HG03442 (cell line): ENCODE measurements around the gene MYBPC3.
A peak's percentile ranks its signal among the peaks of the same experiment; 100 is the strongest.

Experiments
- ATAC-seq: cut with Tn5 transposase; IDR thresholded peaks from one replicate; pipeline ENCODE4 v1.9.1; 2021; ENCODE audit warnings: mild to moderate bottlenecking, moderate library complexity; ENCODE audit not compliant: unreplicated experiment

Gene MYBPC3

GRCh38 chr11:47387944-47388696 is 35.6 kb upstream of the MYBPC3 start:
- ATAC-seq = no peak

DNA sequence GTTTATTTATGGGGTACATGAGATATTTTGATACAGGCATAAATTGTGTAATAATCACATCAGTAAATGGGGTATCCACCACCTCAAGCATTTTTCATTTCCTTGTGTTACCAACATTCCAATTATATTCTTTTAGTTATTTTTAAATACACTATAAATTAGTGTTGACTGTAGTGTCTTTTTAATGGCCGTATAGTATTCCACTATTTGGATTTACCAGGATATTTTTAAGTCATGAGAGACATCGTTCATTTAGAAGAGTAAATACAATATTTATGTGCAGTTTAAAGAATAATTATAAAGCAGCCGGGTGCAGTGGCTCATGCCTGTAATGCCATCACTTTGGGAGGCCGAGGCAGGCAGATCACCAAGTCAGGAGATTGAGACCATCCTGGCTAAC is 32.0 kb upstream of the MYBPC3 start:
- ATAC-seq = no peak

DNA sequence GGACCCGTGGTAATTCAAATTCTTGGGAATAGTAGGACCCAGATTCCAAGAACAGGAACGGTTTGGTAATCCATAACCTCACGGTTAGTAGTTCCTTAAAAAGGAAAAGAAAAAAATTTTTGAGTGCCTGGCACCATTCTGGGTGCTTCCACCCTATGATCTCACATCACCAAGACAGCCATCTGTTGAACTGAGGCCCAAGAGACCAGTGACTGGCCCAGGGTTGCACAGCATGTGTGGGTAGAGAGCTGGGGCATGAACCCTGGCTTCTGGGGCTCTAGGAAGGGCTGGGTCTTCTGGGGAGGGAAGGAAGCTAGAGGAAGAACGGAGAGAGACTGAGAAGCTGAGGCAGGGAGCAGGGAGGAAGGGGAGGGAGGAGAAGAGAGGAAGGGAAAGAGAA is 30.6 kb upstream of the MYBPC3 start:
- ATAC-seq = no peak

DNA sequence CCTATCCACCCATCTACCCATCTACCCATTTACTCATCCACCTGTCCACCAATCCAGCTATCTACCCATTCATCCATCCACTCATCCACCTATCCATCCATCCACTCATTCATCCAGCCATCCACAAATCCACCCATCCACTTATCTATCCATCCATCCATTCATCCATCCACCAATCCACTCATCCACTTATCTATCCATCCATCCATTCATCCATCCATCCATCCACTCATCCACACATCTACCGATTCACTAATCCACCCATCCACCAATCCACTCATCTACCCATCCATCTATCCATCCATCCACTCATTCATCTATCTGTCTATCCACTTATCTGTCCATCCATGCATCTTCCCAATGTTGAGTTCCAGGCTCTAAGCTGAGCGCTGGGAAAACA is 27.6 kb upstream of the MYBPC3 start:
- no peak for ATAC-seq

DNA sequence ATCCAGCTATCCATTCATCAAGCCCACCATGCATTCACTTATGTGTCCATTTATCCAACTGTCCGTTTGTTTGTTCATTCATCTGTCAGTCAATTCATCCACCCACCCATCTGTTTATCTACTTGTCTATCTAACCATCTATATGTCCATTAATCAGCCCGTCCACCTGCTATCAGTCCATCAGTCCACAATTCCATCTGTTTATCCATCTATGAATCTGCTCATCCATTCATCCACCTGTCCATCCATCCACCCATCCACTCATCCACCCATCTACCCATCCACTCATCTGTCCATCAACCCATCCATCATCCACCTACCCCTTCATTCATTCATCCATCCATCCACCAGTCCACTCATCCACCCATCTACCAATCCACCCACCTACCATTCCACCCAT is 26.8 kb upstream of the MYBPC3 start:
- no peak for ATAC-seq

- peak; percentile 6 for ATAC-seq
Observed at GRCh38 chr11:47378836-47379170, 26.3 kb upstream of the MYBPC3 start.

DNA sequence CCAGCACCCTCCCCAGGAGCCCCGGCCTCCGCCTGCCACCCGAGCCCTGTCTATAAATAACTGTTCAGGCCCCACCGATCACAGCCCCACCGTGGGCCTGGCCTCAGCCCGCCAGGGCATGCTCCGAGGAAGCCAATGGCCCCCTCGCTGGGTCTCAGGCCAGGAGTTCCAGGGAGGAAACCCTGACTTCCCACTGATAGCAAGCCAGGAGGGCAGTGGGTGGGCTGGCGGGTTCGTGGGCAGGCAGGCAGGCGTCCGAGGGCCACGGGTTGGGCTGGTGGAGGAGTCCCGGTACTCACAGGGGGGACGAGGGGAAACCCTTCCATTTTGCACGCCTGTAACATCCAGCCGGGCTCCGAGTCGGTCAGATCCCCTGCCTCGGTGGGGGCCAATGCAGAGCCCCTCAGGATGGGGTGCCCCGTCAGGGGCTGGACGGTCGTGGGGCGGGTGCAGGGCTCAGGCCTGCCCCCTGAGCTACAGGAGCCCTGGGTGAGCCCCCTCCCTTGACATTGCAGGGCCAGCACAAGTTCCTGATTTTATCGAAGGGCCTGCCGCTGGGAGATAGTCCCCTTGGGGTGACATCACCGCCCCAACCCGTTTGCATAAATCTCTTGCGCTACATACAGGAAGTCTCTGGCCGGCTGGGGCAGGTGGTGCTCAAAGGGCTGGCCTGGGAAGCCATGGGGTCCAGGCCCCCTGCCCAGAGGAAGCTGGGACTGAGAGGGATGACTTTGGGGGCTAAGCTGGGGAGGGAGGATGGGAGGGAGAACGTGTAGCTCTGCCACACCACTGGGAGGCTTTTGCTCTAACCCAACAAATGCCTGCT is 25.7 kb upstream of the MYBPC3 start, which contains the start of gene SPI1:
Gene SPI1, minus strand, starts transcription at position 538 of the 826 bp plus-strand sequence. Its CDS starts 194 bp downstream, at position 344.
- peak; percentile 74 for ATAC-seq

DNA sequence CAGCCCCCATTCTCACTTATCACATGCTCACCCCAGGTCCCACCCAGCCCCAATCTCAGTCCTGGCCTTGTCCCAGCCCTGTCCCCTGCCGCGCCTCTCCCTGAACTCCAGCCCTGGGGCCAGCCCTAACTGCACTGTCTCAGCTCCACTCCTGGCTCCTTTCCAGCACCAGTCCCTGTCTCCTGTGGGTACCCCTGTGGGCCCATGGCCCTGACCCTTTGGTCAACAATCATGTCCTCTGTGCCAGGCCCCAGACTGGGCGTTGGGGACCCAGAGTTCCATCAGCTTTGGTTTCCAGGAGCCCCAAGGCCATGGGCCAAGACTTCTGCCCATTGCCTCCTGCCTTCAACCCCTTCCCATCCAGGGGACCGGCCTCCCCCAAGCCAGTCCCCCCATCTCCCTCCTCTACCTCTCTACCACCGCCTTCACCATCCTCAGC is 25.1 kb upstream of the MYBPC3 start:
- ATAC-seq = no peak

DNA sequence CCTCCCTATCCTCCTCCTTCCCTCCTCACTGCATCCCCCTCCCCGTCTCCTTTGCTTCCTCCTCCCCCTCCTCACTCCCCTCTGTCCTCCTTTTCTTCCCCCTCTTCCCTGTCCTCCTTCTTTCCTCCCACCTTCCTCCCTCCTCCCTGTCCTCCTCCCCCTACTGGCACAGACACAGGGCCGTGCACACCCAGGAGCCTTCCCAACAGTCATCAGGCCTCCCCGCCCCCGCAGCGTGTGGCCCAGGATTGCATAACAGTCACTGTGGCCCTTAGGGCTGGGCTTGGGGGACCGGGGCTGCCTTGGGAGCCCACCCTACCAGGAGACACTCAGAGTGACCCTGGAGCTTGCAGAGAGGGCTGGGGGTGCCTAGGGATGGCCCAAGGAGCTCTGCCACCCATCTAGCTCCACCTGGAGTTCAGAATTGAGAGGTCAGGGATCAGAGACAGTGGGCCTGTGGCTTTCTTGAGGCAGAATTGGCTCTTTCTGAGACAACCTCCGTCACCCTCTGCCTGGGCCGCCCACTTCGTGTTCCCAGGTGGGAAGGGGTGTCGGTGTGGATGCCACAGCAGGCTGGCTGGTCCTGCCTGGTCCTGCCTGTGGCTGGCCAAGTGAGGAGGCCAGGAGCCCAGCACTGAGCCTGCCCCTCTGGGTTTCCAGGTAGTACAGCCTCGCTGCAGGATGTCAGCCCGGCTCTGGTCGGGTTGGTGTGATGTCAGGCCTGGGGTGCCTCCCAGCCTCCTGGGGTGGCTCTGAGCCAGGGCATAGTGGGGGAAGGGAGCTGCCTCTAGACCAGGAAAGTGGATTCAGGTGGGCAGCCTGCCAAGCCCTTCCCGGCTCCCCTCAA is 24.2 kb upstream of the MYBPC3 start:
- ATAC-seq = no peak

DNA sequence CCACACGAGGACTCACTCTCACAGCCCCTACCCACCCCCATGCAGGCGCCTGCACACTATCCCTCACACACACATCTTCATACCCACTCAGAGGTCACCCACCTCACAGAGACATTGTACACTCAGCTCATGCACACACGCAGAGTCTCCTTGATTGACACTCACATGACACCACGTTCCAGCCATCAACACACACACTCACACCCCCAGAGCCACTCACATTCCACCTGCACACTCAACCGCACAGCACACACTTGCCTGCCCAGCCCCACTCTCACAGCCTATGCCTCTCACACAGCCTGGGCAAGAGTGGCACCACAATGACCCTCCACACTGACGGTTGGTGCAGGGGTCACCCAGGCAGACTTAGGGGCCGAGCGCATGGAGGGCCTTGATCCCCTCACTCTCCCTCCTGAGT is 23.6 kb upstream of the MYBPC3 start:
- ATAC-seq = no peak

GRCh38 chr11:47375546-47376085 is 23.1 kb upstream of the MYBPC3 start:
- no peak for ATAC-seq

DNA sequence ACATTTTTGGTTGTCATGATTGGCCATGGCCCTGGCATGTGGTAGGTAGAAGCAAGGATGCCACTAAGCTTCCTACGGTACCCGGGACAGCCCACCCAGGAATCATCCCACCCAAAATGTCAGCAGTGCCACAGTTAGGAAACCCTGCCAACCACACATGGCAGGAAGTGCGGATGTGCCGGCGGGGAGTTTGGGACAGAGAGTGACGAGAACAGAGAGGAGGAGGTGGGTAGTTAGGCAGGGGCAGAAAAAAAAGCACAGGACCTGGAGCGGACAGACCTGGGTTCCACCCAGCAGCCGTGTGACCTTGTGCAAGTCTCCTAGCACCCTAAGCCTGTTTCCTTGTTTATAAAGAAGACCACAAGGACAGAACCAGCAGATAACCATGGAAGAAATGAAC is 22.5 kb upstream of the MYBPC3 start:
- no peak for ATAC-seq

GRCh38 chr11:47374720-47375019 is 22.2 kb upstream of the MYBPC3 start:
- ATAC-seq = no peak

- peak; percentile 24 for ATAC-seq
Observed at GRCh38 chr11:47373876-47374719, 21.6 kb upstream of the MYBPC3 start.

DNA sequence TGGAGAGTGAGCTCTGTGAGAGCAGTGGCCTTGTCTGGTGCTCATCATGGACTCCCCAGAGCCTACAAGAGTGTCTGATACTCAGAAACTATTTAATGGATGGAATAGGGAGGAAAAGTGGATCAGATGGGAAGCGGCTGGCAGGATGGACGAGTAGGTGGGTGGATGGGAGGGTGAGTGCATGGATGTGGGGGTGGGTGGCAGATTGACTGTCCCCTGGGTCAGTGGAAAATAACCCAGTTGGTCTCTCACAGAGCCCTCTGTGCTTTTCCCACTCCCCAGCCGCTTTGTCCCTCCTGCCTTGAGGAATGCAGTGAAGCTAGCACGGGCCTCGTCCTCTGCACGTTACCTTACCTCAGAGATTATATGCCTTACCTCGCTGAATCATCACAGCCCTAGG is 19.9 kb upstream of the MYBPC3 start:
- ATAC-seq = no peak

GRCh38 chr11:47369676-47370075 is 17.2 kb upstream of the MYBPC3 start:
- no peak for ATAC-seq

GRCh38 chr11:47366020-47366490 is 13.6 kb upstream of the MYBPC3 start:
- ATAC-seq = no peak

DNA sequence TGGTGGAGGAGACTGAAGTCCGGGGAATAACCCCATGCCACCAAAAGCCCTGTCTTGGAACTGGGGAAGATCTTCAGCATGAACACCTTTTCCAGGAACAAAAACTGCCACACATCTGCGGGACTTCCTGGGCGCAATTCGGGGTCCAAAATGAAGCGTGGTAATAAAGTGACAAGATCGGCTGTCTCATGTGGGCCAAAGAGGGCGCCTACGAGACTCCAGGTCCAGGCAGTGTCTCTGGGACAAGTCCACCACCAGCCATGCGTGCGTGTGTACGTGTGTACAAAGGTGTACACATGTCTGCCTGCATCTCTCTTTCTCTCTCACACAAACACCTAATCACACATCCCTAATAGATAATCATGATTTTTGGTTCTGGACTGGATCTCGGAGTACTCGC is 8.9 kb upstream of the MYBPC3 start:
- no peak for ATAC-seq

DNA sequence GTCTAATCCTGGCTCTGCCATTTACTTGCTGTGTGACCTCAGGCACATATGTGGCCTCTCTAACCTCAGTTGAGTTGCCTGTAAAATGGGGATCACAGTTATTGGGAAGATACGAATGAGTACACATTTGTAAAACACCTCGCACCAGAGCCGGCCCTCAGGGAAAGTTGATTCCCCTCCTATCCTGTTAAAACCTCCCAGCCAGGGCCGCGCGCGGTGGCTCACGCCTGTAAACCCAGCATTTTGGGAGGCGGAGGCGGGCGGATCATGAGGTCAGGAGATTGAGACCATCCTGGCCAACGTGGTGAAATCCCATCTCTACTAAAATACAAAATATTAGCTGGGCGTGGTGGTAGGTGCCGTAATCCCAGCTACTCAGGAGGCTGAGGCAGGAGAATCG is 7.8 kb upstream of the MYBPC3 start:
- ATAC-seq = no peak

DNA sequence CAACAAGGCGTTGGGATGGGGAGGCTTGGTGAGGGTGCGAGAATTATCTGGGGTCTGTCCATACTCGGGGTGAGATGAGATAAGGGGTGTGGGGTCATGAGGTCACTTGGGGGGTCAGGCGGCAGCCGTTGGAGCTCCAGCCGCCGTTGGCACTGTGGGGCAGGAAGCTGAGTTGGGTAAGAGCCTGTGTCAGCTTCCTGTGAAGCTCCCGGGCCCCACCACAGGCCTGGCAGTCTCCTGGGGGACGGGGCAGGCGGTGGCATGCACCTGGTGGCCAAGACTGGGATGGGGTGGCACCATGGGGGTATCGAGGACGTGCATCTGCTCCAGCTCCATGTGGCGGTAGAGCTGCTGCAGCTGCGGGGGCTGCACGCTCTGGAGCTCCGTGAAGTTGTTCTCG is 7.1 kb upstream of the MYBPC3 start:
- ATAC-seq = no peak
